Body of pancreas (tissue), 4 donors: ENCODE measurements around the gene RB1. TPM values are rescaled to one million over a fixed set of nuclear protein-coding genes. Genes with fewer than 3 reads are reported as not detected.

Experiments used
- ATAC-seq: fragments of 150-250 bp; one replicate; pipeline ENCODE4 v1.9.1; 2016
- DNase-seq, 4 donors: peaks; one replicate each; pipeline ENCODE4 v3.0.0-alpha.2; 2019
- H3K27ac ChIP-seq, 4 donors: fragments of 200-600 bp; sonication (generic); 1 replicate in 3 of 4; 2 replicates in 1 of 4; pipeline versions ENCODE4 v1.5.1 to v1.6.1; 2016 to 2019; ENCODE audit warnings: mild to moderate bottlenecking in 1 of 4, mixed read lengths in 1 of 4, moderate library complexity in 1 of 4
- H3K27me3 ChIP-seq, 2 donors: fragments of 200-600 bp; sonication (generic); one replicate each; pipeline ENCODE4 v1.6.0; 2016; ENCODE audit warnings: mild to moderate bottlenecking in 1 of 2
- H3K36me3 ChIP-seq, 2 donors: fragments of 200-600 bp; sonication (generic); replicated peaks in 1 of 2; 2 replicates each; pipeline ENCODE4 v1.5.1; 2016; ENCODE audit warnings: low read depth in 2 of 2; ENCODE audit not compliant: insufficient read depth in 1 of 2
- H3K4me1 ChIP-seq: fragments of 200-600 bp; sonication (generic); one replicate; pipeline ENCODE4 v1.6.0; 2016
- H3K4me3 ChIP-seq, 2 donors: fragments of 200-600 bp; sonication (generic); 1 replicate in 1 of 2; 2 replicates in 1 of 2; pipeline ENCODE4 v1.5.1; 2016 to 2019
- H3K9me3 ChIP-seq, 3 donors: fragments of 200-600 bp; sonication (generic); 1 replicate in 2 of 3; 2 replicates in 1 of 3; pipeline ENCODE4 v1.5.1; 2016
- CTCF ChIP-seq, 7 experiments: fragments of 450-650 bp in 4 of 7; fragments of 200-600 bp in 3 of 7; sonication (generic) in 3 of 7; IDR thresholded peaks; one replicate each; pipeline ENCODE4 v1.5.1; 2016 to 2019; ENCODE audit warnings: antibody characterized with exemption in 7 of 7
- POLR2A ChIP-seq, 3 donors: fragments of 450-650 bp; IDR thresholded peaks; one replicate each; pipeline ENCODE4 v1.6.1; 2016; ENCODE audit warnings: antibody characterized with exemption in 3 of 3, mild to moderate bottlenecking in 2 of 3
- WGBS, 2 donors: methylation state at CpG; one replicate each; pipeline ENCODE4 v1.1.5; 2017; 5-methylcytosine and 5-hydroxymethylcytosine counted together
- intact Hi-C: fragments of 100-400 bp; cut with DNase I; formaldehyde crosslinking; loops from one replicate; pipeline ENCODE4 v1.15.1; 2023
- total RNA-seq, 2 donors: library from RNA; depleted of rRNA; stranded (reverse); fragments of >200 nt; gene quantifications; one replicate each; pipeline ENCODE4 v1.1.0, GENCODE V29; 2016

RB1 gene
- total RNA-seq, 2 donors from 2014 or later: 20.5 to 28.0 TPM

- Histone ChIP-seq H3K9me3 (no peaks in the 10 kb centered on the region), H3K36me3 (no peaks in the 10 kb centered on the region), H3K27ac (no peak overlapping the region), H3K4me3 (no peak overlapping the region), H3K4me1 (peaks cover 11% of the 10 kb centered on the region), H3K27me3 (no peaks in the 10 kb centered on the region)
- no peak for DNase-seq
- no peak for ATAC-seq
- TF ChIP-seq POLR2A (IDR thresholded peaks at IDR 0.05) (no peak), CTCF (IDR thresholded peaks at IDR 0.05) (no peak)
- intact Hi-C loops: no loop called here
- 94% methylated on average over 3 of the region's 3 CpGs for WGBS, 2 donors
These were observed 125.5 kb downstream of the RB1 start for GRCh38 chr13:48429036-48429435.

- Histone ChIP-seq H3K4me3 (no peak overlapping the region), H3K4me1 (peaks cover 11% of the 10 kb centered on the region), H3K9me3 (no peaks in the 10 kb centered on the region), H3K27ac (no peak overlapping the region), H3K27me3 (no peaks in the 10 kb centered on the region), H3K36me3 (no peaks in the 10 kb centered on the region)
- TF ChIP-seq POLR2A (IDR thresholded peaks at IDR 0.05) (no peak), CTCF (IDR thresholded peaks at IDR 0.05) (no peak)
- DNase-seq (no peak), ATAC-seq (no peak)
- intact Hi-C loops: no loop called here
These were observed 126.3 kb downstream of the RB1 start for GRCh38 chr13:48429886-48430285.

- WGBS, 2 donors: 56 to 67% methylated on average over 5 of the region's 5 CpGs
- TF ChIP-seq CTCF (IDR thresholded peaks at IDR 0.05): no peak
- TF ChIP-seq POLR2A (IDR thresholded peaks at IDR 0.05): no peak
- no peaks in the 10 kb centered on the region for H3K36me3 ChIP-seq
- H3K4me3 ChIP-seq: no peak overlapping the region
- no peak for DNase-seq
- H3K4me1 ChIP-seq: peaks cover 12% of the 10 kb centered on the region
- H3K27me3 ChIP-seq: no peaks in the 10 kb centered on the region
- H3K27ac ChIP-seq: peak overlapping the region in 1 of 4 donors; percentile 31
- H3K9me3 ChIP-seq: no peaks in the 10 kb centered on the region
- intact Hi-C loops: no loop called here
- ATAC-seq: no peak
These were observed 127.9 kb downstream of the RB1 start for GRCh38 chr13:48431431-48431830.

GRCh38 chr13:48431987-48432615, 128.6 kb downstream of the RB1 start:
- DNase-seq (no peak), ATAC-seq (no peak)
- Histone ChIP-seq H3K9me3 (no peaks in the 10 kb centered on the region), H3K36me3 (no peaks in the 10 kb centered on the region), H3K27me3 (no peaks in the 10 kb centered on the region), H3K4me1 (peaks cover 16% of the 10 kb centered on the region), H3K27ac (peak overlapping the region in 2 of 4 donors; percentile 0 to 31), H3K4me3 (no peak overlapping the region)
- TF ChIP-seq POLR2A (IDR thresholded peaks at IDR 0.05): no peak
- intact Hi-C loops: no loop called here
- WGBS, 2 donors: 47 to 59% methylated on average over 2 of the region's 2 CpGs

GRCh38 chr13:48434200-48434599, 130.6 kb downstream of the RB1 start:
- intact Hi-C loops: no loop called here
- ATAC-seq: no peak
- Histone ChIP-seq H3K27ac (no peak overlapping the region), H3K4me1 (peaks cover 22% of the 10 kb centered on the region), H3K4me3 (no peak overlapping the region), H3K36me3 (no peaks in the 10 kb centered on the region), H3K9me3 (no peaks in the 10 kb centered on the region), H3K27me3 (no peaks in the 10 kb centered on the region)
- DNase-seq: no peak
- WGBS, 2 donors: 90 to 98% methylated on average over 3 of the region's 3 CpGs
- TF ChIP-seq POLR2A (IDR thresholded peaks at IDR 0.05) (no peak), CTCF (IDR thresholded peaks at IDR 0.05) (no peak)
